Immature natural killer cell (primary cell): ENCODE results near the gene FNDC11. TPM values are rescaled to one million over a fixed set of nuclear protein-coding genes. Genes with fewer than 3 reads are reported as not detected.
"Not testable (repeated sequence)": the region's sequence is repeated elsewhere in the genome, so short reads cannot be mapped to it uniquely, and the experiment has no call there.

ENCODE experiments used
- DNase-seq, 3 donors: peaks; one replicate each; pipeline ENCODE4 v3.0.0; 2022; ENCODE audit warnings: mixed read lengths in 1 of 3
- H3K27ac Mint-ChIP-seq, 6 donors: one replicate each; pipeline ENCODE4 v1.8.0; 2020; ENCODE audit warnings: mixed read lengths in 6 of 6, mild to moderate bottlenecking in 5 of 6, inconsistent platforms in 4 of 6, moderate library complexity in 3 of 6
- H3K27me3 Mint-ChIP-seq, 3 donors: one replicate each; pipeline ENCODE4 v1.8.0; 2020 to 2021; ENCODE audit warnings: low read depth in 3 of 3, mild to moderate bottlenecking in 3 of 3, mixed read lengths in 3 of 3, moderate library complexity in 3 of 3, inconsistent platforms in 1 of 3
- H3K36me3 Mint-ChIP-seq, 3 donors: one replicate each; pipeline ENCODE4 v1.8.0; 2020; ENCODE audit warnings: mixed read lengths in 3 of 3, inconsistent platforms in 2 of 3, mild to moderate bottlenecking in 2 of 3
- H3K4me1 Mint-ChIP-seq, 2 donors: one replicate each; pipeline ENCODE4 v1.8.0; 2020; ENCODE audit warnings: inconsistent platforms in 2 of 2, mild to moderate bottlenecking in 2 of 2, mixed read lengths in 2 of 2, moderate library complexity in 1 of 2
- H3K4me3 Mint-ChIP-seq, 5 donors: one replicate each; pipeline ENCODE4 v1.8.0; 2020; ENCODE audit warnings: mild to moderate bottlenecking in 5 of 5, mixed read lengths in 5 of 5, inconsistent platforms in 3 of 5, moderate library complexity in 3 of 5
- H3K9me3 Mint-ChIP-seq, 6 donors: one replicate each; pipeline ENCODE4 v1.8.0; 2020; ENCODE audit warnings: mild to moderate bottlenecking in 6 of 6, mixed read lengths in 6 of 6, inconsistent platforms in 4 of 6, moderate library complexity in 3 of 6
- polyA plus RNA-seq, 3 donors: library from polyadenylated mRNA; unstranded; fragments of 300-500 nt; fragmentation: Illumina TruSeq; gene quantifications; one replicate each; pipeline ENCODE4 v1.2.3, GENCODE V29; 2021

FNDC11 gene
- polyA plus RNA-seq, 3 donors from 2014 or later = not detected

GRCh38 chr20:63558804-63559484, 5.0 kb downstream of the FNDC11 start:
- H3K27me3 Mint-ChIP-seq = peaks cover 2 to 5% (median 3%) of the 10 kb centered on the region in 3 donors
- H3K27ac Mint-ChIP-seq = no peak overlapping the region
- DNase-seq = no peak
- H3K4me3 Mint-ChIP-seq = no peak overlapping the region
- no peaks in the 10 kb centered on the region for H3K9me3 Mint-ChIP-seq
- peaks cover 0 to 5% of the 10 kb centered on the region in 2 donors for H3K4me1 Mint-ChIP-seq
- peaks cover 0 to 3% (median 0%) of the 10 kb centered on the region in 3 donors for H3K36me3 Mint-ChIP-seq

DNA sequence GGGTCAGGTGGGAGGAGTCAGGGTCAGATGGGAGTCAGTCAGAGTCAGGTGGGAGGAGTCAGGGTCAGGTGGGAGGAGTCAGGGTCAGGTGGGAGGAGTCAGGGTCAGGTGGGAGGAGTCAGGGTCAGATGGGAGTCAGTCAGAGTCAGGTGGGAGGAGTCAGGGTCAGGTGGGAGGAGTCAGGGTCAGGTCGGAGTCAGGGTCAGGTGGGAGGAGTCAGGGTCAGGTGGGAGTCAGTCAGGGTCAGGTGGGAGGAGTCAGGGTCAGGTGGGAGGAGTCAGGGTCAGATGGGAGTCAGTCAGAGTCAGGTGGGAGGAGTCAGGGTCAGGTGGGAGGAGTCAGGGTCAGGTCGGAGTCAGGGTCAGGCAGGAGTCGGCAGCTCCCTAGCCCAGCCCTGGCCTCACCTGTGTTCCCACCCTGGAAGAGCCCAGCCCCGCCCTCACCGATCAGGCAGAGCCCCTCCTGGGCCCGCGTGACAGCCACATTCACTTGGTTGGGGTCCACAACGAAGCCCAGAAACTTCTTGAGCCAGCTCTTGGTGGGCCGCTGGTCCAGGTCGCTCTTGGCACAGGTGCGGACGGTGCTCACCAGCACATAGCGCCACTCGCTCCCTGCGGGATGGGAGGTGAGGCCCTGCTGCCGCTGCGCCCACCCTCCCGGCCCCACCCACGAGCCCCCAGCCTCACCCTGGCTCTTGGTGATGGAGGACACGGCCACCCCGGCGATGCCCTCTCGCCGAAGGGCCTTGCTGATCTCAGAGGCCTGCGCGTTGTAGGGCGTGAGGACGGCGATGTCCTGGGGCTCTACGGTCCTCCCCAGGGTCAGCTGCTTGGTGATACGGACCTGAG, 5.8 kb downstream of the FNDC11 start:
- H3K4me1 Mint-ChIP-seq, H3K27me3 Mint-ChIP-seq, H3K9me3 Mint-ChIP-seq, H3K36me3 Mint-ChIP-seq, H3K27ac Mint-ChIP-seq, H3K4me3 Mint-ChIP-seq: not testable (repeated sequence)
- peak in 1 of 3 donors; percentile 40 for DNase-seq

DNA sequence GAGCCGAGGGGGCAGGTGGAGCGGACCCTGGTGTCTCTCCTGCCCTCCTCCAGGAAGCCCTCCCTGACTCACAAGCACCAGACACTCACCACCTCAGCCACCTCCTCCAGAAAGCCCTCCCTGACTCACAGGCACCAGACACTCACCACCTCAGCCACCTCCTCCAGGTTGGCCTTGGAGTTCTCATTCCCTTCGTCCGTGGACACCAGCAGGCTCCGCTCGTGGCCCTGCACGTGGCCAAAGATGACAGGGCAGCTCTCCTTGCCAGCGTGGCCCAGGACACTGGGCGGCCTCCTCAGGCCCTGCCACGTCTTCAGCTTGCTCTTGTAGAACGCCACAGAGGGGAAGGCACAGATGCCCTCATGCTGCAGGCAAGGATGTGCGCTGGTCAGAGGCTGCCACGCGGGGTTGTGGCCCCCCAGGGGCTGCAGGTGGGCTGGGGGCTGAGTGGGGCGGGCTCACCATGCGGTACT, 6.4 kb downstream of the FNDC11 start:
- no peaks in the 10 kb centered on the region for H3K9me3 Mint-ChIP-seq
- DNase-seq = no peak
- H3K27ac Mint-ChIP-seq = peak overlapping the region in 1 of 6 donors; percentile 55
- peaks cover 0 to 2% of the 10 kb centered on the region in 2 donors for H3K4me1 Mint-ChIP-seq
- no peak overlapping the region for H3K4me3 Mint-ChIP-seq
- H3K27me3 Mint-ChIP-seq = peaks cover 2 to 6% (median 3%) of the 10 kb centered on the region in 3 donors
- peaks cover 0 to 3% (median under 1%) of the 10 kb centered on the region in 3 donors for H3K36me3 Mint-ChIP-seq

GRCh38 chr20:63560856-63561609, 7.1 kb downstream of the FNDC11 start:
- Mint-ChIP-seq H3K9me3 (no peaks in the 10 kb centered on the region), H3K36me3 (peaks cover 0 to 4% (median 3%) of the 10 kb centered on the region in 3 donors), H3K4me1 (peaks cover 0 to 2% of the 10 kb centered on the region in 2 donors), H3K27ac (no peak overlapping the region), H3K4me3 (no peak overlapping the region), H3K27me3 (peaks cover 2 to 6% (median 6%) of the 10 kb centered on the region in 3 donors)
- no peak for DNase-seq

GRCh38 chr20:63561624-63562396, 7.9 kb downstream of the FNDC11 start:
- no peaks in the 10 kb centered on the region for H3K9me3 Mint-ChIP-seq
- no peak for DNase-seq
- peaks cover under 1 to 3% of the 10 kb centered on the region in 2 donors for H3K4me1 Mint-ChIP-seq
- no peak overlapping the region for H3K4me3 Mint-ChIP-seq
- peaks cover 3 to 6% (median 6%) of the 10 kb centered on the region in 3 donors for H3K27me3 Mint-ChIP-seq
- peaks cover 0 to 4% (median 3%) of the 10 kb centered on the region in 3 donors for H3K36me3 Mint-ChIP-seq
- H3K27ac Mint-ChIP-seq = no peak overlapping the region

GRCh38 chr20:63562461-63563224, 8.7 kb downstream of the FNDC11 start:
- no peak for DNase-seq
- H3K36me3 Mint-ChIP-seq = peaks cover 0 to 10% (median 3%) of the 10 kb centered on the region in 3 donors
- H3K4me3 Mint-ChIP-seq = no peak overlapping the region
- H3K4me1 Mint-ChIP-seq = peaks cover 9 to 11% of the 10 kb centered on the region in 2 donors
- no peaks in the 10 kb centered on the region for H3K9me3 Mint-ChIP-seq
- H3K27ac Mint-ChIP-seq = no peak overlapping the region
- peaks cover 11 to 12% (median 11%) of the 10 kb centered on the region in 3 donors for H3K27me3 Mint-ChIP-seq

DNA sequence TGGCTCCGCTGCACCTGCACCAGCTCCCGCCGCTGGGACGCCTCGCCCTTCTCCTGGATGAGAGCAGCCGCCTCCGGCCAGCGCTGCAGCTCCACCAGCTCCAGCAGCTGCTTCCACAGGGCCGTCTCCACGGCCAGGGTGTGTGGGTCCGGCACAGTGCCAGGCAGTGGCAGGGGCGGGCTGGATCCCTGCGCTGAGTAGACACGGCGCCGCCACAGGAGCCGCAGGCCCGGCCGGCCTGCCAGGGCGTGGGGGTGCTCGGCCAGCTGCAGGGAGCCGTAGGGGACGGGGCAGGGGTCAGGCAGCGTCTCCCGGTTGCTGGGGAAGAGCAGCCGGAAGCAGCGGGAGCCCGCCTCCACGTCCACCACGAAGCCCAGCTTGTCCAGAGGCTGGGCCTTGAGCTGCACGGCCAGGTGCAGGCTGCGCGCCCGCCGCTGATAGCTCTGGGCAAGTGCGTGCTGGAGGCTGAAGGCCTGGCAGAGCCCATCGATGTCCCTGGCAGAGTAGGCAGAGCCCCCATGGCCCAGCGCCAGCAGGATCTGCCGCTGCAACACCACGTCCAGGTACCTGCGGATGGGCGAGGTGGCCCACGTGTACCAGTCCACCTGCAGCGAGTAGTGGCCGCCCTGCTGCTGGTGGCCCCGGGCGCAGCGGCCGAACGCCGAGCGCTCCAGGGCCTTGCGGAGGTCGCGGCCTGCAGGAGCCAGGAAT, 9.4 kb downstream of the FNDC11 start:
- Mint-ChIP-seq H3K36me3 (peaks cover 0 to 10% (median 3%) of the 10 kb centered on the region in 3 donors), H3K27me3 (peaks cover 16 to 18% (median 17%) of the 10 kb centered on the region in 3 donors)
- no peak for DNase-seq

DNA sequence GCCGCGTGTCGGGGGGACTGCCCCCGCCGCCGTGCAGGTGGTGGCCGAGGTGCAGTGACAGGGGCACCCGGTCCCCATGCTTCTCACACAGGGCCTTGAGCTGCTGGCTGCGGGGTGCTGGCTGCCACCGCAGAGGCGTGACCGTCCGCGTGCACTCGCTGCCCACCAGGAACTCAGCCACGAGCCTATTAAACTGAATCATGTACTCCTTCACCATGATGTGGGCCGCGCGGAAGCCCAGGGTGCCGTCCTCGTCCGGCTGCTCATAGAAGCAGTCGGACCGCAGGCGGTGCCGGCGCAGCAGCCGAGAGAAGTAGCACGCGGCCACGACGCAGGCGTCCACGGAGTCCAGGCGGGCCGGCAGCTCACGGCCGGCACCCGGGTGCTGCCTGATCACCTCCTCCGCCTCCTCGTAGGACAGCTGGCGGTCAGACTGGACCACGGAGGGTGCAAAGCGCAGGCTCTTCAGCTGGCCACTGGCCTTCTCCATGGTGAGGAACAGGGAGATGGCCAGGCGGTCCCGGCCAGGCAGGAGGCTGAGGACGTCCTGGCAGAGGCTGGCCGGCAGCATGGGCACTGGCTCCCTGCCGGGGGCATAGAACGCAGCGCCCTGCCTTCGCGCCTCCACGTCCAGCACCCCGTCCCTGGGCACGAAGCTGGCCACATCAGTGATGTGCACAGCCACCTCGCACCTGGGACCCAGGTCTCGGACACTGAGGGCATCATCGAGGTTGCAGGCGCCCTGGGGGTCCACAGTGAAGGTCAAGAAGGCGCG, 10.3 kb downstream of the FNDC11 start:
- Mint-ChIP-seq H3K4me1 (peaks cover 20 to 26% of the 10 kb centered on the region in 2 donors), H3K4me3 (no peak overlapping the region), H3K9me3 (no peaks in the 10 kb centered on the region), H3K27me3 (peaks cover 17 to 20% (median 18%) of the 10 kb centered on the region in 3 donors), H3K36me3 (peaks cover 0 to 10% (median 3%) of the 10 kb centered on the region in 3 donors), H3K27ac (no peak overlapping the region)
- DNase-seq = no peak

More for the DNA sequence above, 9.4 kb downstream of the FNDC11 start:
- peaks cover 16 to 19% of the 10 kb centered on the region in 2 donors for H3K4me1 Mint-ChIP-seq
- H3K9me3 Mint-ChIP-seq = no peaks in the 10 kb centered on the region
- H3K27ac Mint-ChIP-seq = no peak overlapping the region
- H3K4me3 Mint-ChIP-seq = no peak overlapping the region

DNA sequence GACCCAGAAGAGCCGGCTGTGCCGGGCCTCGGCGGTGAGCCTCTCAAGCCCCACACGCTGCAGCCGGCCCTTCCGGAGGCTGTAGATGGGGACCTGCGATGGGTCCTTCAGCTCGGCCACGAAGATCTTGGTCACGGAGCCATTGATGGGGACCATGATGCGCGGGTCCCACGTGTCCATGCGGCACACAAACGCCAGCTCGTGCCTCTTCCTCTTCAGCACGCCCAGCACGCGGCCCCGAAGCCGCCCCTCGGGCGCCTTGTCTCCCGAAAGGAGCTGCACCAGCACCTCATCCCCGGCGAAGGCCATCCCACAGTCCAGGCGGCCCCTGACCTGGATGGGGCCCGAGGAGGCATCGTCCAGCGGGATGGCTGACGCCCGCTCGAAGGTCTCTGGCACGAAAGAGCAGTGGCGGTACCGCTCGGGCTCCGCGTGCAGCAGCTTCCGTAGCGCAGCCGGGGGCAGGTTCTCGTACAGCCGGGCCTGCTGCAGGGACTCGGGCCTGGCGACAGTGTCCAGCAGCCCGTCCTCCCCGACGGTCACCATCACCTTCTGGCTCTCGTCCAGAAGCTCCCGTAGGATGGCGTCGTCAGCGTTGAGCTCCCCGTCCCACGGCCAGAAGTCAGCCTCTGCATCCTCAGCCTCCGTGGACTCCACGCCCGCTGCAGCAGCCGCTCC, 11.2 kb downstream of the FNDC11 start:
- H3K27ac Mint-ChIP-seq = no peak overlapping the region
- no peaks in the 10 kb centered on the region for H3K9me3 Mint-ChIP-seq
- peaks cover 0 to 10% (median 3%) of the 10 kb centered on the region in 3 donors for H3K36me3 Mint-ChIP-seq
- H3K27me3 Mint-ChIP-seq = peaks cover 17 to 21% (median 18%) of the 10 kb centered on the region in 3 donors
- no peak overlapping the region for H3K4me3 Mint-ChIP-seq
- no peak for DNase-seq
- peaks cover 22 to 28% of the 10 kb centered on the region in 2 donors for H3K4me1 Mint-ChIP-seq

GRCh38 chr20:63565699-63566335, 11.9 kb downstream of the FNDC11 start:
- Mint-ChIP-seq H3K9me3 (no peaks in the 10 kb centered on the region), H3K4me3 (no peak overlapping the region), H3K4me1 (peaks cover 22 to 26% of the 10 kb centered on the region in 2 donors), H3K36me3 (peaks cover 0 to 10% (median 0%) of the 10 kb centered on the region in 3 donors), H3K27ac (no peak overlapping the region), H3K27me3 (peaks cover 15 to 21% (median 18%) of the 10 kb centered on the region in 3 donors)
- DNase-seq = no peak
